GM21515 (cell line): Measurements from ENCODE around the gene PPP2R1A.
"Not testable (repeated sequence)": the region's sequence is repeated elsewhere in the genome, so short reads cannot be mapped to it uniquely, and the experiment has no call there.

Experiments used
- ATAC-seq: cut with Tn5 transposase; IDR thresholded peaks from one replicate; pipeline ENCODE4 v1.9.1; 2021; ENCODE audit not compliant: unreplicated experiment

Gene PPP2R1A

DNA sequence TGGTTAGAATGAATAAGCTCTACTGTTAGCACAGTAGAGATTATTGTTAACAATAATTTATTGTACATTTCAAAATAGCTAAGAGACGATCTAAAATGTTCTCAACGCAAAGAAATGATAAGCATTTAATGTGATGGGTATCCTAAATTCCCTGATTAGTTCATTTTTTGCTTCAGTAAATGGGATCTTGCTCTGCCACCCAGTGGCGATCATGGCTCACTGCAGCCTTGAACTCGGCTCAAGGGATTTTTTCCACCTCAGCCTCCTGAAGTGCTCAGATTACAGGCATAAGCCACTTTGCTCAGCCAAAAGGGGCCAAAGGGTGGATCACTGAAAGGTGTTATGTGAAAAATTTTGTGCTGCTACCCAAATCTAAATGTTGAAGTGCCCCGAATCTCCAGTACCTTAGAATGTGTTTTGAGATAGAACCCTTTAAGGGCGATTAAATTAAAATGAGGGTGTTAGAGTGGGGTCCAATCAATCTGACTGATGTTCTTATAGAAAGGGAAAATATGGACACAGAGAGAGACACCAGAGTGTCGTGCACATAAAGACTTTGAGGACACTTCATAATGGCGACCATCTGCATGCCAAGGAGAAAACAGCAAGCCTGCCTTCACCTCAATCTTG is 48.0 kb downstream of the PPP2R1A start:
- no peak for ATAC-seq

DNA sequence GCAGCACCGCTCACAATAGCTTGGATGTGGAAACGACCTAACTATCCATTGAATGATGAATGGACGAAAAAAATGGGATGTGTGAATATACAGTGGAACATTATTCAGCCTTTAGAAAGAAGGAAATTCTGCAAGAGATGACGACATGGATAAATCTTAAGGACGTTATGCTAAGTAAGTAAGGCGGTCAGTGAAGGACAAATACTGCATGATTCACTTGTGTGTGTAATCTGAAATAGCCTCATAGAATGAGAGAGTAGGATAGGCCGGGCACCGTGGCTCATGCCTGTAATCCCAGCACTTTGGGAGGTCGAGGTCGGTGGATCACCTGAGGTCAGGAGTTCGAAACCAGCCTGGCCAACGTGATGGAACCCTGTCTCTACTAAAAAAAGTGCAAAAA is 54.2 kb downstream of the PPP2R1A start:
- ATAC-seq: no peak

DNA sequence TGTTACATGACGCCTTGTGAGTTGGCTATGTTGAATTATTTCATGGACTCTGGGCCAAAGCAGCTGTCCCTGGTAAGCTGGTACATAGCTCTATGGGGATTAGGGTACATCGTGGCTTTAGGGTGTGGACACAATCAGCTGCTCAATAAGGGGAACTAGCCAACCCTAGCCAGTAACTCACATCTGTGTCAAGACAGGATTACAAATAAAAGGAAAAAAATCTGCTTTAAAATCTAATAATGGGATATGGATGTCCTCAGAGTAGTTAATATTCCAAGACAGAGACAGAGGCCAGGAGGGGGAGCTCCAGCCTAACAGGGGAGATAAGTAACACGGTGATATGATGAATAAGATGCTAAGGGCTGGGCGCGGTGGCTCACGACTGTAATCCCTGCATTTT is 58.4 kb downstream of the PPP2R1A start:
- ATAC-seq: no peak

DNA sequence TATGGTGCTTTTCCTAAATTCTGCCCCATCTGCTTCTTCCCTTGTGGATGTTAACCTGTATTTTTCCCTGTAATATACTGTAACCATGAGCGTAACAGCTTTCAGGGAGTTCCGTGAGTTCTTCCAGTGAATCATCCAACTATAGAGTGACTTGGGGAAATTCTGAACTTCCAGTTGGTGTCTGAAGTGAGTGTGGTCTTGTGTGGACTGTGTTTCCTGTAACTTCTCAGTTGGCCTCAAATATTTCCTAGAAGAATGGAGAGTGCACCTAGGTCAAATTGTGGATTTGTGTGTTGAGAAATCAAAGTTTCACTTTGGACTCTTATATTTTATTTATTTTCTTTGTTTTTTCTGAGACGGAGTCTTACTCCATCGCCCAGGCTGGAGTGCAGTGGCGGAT is 68.6 kb downstream of the PPP2R1A start:
- ATAC-seq: no peak

DNA sequence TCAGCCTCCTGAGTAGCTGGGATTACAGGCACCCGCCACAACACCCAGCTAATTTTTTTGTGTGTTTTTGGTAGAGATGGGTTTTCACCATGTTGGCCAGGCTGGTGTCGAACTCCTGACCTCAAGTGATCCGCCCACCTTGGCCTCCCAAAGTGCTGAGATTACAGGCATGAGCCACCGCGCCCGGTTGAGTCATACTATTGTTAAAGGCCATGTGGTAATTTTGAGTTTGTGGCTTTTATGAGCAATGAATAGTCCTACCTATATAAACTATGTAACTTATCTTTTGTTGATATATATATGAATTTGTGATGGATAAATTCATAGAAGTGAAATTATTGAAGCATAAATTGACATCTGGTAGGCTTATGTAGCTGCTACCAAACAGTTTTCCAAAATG is 75.7 kb downstream of the PPP2R1A start:
- ATAC-seq: not testable (repeated sequence)

DNA sequence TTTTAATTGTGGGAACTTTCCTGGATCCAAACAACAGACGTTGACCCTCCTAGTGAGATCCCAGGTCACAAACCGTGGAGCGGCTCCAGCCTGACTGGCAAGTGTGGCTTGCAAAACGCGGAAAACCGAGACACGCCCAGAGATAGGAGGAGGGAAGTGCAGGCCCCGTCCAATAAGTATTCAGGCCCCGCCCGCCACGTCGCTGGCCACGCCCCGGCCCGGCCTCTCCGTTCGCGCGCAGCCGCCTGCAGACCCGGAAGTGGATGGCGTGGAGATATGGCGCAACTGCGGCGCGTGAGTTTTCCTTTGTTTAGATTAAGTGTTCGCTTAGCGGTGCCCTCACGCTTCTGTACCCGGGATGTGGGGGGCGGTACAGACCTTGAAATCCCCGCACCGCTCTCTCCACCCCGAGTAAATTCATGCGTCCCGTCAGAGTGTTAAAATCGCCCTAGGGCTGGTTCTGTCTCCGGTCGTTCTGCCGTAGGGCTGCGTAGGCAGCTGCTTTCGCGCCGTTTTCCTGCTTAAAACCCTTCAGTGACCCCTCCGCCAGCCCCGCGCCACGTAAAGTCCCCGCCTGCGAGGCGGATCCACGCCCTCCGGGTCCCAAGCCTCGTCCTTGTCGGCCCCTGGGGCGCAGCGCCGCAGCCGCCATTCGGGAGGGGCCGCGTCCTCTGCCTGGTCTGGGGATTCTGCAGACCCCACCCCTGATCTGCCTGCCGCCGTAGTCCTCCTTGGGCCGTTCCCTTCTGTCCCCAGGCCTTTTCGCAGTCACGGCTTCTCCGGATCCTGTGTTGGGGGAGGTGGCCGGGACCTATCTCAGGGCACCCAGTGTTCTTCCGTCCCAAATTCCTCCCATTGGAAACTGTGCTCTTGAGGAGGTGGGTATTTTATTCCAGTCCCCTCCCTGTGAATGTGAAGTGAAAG is 79.7 kb downstream of the PPP2R1A start, which contains the start of gene ZNF766:
Gene ZNF766 (plus strand): TSS at position 250 of the 924 bp plus-strand sequence. CDS start 27 bp downstream, at position 277.
- peak; percentile 95 for ATAC-seq

DNA sequence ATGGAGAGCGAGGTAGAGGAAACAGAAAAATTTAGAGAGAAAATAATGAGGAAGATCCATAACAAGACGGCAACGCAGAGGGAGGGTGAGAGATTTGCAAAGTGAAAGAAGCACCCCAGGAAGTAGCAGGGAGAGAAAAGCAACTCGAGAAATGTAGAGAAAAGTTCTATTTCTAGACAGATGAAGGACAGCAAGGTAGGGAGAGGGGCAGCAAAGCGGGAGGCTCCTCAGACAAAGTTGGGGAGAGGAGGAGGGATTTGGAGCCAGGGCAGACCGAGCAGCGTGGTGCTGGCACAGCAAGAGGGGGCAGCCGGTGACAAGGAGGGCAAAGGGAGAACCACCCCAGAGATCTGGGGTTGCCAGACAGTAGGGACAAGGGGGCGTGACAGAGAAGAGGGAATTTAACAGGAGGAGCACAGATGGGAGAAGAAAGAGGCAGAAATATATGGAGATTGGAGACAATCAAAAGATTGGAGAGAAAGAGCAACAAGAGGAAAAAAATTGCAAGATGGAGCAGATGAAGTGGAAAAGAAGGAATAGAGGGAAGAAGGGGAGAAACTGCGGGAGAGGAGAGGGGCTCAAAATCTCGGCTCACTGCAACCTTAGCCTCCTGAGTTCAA is 80.5 kb downstream of the PPP2R1A start:
- no peak for ATAC-seq

DNA sequence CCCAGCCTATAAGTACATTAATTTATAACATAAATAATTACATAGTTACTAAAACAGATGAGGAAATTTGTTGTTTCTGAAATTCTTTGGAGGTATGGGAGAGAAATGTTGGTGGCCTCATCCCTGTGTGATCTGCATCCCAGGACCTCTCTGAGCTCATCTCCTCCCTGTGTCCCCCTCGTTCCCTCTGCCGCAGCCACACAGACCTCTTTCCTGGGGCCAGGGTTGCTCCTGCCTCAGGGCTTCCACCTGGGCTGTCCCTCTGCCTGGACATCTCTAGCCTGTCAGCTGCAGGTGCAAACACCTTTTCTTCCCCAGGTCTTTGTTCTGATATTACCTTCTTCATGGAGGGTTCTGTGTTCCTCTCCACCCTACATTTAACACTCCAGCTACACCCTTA is 83.4 kb downstream of the PPP2R1A start:
- no peak for ATAC-seq

DNA sequence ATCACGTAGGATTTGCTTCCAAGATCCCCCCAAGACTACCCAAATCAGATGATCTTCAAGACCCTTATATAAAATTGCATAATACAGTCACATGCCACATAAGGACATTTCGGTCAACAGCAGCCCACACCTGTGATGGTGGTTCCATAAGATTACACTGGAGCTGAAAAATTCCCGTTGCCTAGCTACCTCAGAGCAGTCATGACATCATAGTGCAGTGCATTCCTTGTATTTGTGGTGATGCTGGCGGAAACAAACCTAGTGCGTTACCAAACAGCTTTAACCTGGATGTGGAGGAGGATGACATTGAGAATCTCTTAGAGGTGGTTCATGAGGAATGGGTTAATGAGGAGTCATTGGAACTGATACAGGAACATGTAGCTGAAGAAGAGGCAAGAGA is 84.3 kb downstream of the PPP2R1A start:
- ATAC-seq: no peak

DNA sequence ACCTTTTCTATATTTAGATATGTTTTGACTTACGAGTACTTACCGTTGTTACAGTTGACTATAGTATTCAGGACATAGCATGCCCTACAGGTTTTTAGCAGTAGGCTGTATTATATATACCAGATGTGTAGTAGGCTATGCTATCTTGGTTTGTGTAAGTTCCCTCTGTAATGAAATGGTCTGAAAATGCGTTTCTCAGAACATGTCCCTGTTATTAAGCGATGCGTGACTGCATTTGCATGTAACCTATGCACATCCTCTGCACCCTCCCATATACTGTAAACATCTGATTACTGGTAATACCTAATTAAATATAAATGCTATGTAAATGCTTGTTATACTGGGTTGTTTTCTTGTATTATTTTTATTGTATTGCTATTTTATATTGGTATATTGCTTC is 86.1 kb downstream of the PPP2R1A start:
- no peak for ATAC-seq

DNA sequence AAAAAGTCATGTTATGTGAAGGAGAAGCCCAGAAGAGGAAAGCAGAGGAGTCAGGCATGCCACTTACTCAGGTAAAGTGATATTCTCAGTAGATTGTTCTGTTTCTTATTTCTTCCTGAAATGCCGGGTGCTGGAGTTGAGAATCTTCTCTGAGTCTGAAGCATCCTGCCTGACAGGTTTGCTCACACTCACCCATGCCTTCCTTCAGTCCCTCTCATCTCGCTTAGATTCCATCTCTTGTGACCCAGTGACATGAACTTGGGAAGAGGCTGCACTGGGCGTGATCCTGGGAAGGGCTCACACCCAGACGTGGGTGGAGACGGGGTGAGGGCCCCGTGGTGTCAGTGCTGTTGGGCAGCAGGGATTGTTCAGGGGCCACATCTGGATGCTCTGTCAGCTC is 87.6 kb downstream of the PPP2R1A start:
- no peak for ATAC-seq
